NOMO-1 treated with DMSO at 0.1 percent for 48 hours (cell line): ENCODE measurements around the gene CELF5.
"Not testable (repeated sequence)": the region's sequence is repeated elsewhere in the genome, so short reads cannot be mapped to it uniquely, and the experiment has no call there.

ENCODE experiments used
- DNase-seq: peaks from one replicate; lab custom pipeline; 2025; ENCODE audit not compliant: unreplicated experiment; lab: John Stamatoyannopoulos, UW

The CELF5 gene

GRCh38 chr19:3342246-3342645 is 117.8 kb downstream of the CELF5 start:
- DNase-seq = no peak

DNA sequence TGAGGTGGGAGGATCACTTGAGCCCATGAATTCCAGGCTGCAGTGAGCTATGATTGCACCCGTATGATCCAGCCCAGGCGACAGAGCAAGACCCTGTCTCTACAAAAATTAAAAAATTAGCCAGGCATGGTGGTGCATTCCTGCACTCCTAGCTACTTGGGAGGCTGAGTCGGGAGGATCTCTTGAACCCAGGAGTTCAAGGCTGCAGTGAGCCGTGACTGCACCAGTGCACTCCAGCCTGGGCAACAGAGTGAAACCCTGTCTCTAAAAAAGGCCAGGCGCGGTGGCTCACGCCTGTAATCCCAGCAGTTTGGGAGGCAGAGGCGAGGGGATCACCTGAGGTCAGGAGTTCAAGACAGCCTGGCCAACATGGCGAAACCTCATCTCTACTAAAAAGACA is 118.5 kb downstream of the CELF5 start:
- DNase-seq = not testable (repeated sequence)

DNA sequence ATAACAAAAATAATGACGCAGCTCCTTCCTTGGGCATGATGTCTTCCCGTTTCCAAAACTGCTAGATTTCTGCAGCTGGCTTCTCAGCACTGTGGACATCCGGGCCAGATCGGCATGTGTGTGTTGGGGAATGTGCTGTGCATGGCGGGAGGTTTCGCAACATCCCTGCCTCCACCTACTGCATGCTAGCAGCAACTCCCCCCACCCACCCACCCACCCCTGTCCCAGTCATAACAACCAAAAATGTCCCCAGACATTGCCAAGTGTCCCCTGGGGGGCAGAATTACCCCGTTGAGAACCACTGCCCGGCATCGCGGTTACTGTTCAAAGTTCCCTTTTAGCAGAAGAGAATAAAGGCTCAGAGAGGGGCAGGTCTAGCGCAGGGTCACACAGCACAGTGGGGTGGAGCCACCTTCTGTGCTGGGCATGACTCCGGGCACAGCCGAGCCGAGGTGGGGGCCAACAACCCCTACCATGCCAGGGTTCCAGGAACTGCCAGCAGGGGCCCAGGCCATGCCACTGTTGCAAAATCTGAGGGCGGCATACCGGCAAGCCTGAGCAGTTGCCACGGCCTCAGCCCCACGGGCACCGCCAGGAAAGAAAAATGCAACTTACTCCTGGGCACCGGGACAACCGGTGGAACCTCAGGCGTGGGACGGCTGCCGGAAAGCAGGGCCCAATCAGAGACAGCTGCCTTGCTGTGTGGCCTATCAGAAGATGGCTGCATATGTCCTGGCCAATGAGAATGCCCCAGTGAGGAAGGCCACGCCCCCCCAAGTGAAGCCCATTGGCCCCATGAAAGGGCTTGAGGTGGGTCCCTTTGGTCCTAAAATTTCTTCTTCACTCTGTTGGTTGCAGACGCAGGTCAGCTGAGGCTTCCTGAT is 119.4 kb downstream of the CELF5 start:
- peak; percentile 73 for DNase-seq

DNA sequence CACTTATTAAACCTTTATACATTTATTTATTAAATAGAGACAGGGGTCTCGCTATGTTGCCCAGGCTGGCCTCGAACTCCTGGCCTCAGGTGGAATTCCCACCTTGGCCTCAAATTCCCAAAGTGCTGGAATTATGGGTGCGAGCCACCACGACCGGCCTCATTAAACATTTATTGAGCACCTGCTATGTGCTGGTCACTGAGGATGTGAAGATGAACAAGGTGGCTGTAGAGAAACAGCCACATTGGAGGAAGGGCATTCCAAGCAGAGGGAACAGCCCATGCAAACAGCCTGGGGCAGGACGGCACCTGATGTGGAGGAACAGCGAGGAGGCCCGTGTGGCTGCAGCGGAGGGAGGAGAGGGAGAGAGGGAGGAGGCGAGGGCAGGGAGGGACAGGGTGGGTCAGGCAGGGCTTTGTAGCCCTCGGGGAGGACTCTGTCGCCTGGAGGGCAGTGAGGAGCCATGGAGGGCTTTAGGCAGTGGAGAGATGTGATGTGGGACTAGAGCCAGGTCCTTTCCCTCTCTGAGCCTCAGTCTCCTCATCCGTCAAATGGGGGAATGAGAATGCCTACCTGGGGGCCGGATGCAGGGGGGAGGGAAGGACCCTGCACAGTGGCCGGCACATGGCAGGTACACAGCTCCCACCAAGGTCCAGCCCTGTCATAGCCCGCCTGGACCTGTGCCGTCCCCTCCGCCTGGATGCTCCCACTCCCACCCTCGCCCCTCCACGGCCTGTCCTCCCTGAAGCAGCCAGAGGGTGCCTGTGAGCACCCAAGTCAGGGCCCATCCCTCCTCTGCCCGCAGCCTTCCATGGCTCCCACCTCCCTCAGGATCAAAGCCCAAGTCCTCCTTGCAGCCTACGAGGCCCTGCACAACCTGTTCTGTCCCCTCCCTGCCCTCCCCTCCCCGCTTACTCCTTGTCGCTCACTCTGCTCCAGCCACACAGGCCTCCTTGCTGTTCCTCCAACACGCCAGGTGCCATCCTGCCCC is 120.4 kb downstream of the CELF5 start:
- DNase-seq = no peak

DNA sequence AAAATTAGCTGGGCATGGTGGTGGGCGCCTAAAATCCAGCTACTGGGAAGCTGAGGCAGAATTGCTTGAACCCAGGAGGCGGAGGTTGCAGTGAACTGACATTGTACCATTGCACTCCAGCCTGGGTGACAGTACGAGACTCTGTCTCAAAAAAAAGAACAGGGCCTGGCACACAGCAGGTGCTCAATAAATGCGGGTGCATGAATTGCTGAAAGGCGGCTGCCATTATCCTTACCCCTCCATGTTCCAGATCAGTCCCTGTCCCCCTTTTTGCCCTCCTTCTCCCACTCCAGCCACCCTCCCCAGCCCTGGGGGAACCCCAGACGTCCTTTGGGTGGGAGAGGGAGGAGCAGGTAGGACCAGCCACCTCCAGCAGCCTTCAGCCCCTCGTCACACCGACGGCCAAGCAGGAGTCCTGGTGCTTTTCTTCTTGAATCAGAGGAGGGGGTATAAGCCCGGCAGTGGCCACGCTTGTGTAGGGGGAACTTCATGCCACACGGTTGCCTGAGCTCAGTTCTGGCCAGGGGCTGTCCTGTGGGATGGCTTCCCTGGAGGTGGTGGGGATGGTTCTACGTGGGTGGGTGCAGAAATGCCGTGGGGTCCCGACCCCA is 121.5 kb downstream of the CELF5 start:
- no peak for DNase-seq
